ENCODE results near the gene SLAMF7.

DNA sequence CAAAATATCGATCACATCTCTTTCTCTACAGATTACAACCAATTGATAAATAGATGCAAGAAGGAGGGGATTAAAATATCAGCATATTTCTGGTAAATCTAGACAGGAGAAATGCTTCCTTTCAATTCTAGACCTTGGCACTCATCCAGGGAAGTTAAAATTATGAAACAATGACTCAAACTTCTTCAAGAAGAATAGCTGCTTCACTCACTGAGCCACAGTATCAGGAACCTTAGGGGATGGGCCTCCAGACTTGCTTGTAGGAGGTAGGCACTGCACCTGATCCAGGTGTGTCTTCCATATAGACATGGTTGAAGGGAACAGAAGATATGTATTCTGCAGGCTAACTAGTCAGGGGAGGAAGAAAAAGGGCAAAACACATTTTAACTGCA, 9.8 kb downstream of the SLAMF7 start:
- no peak for TF ChIP-seq YY1 (IDR thresholded peaks at IDR 0.05; ENCODE audit: insufficient read depth, insufficient read length)
- TF ChIP-seq ZNF274 (IDR thresholded peaks at IDR 0.05; ENCODE audit: low read depth, low read length): no peak

Data from NT2/D1 (cell line).